Fibroblast of gingiva (primary cell): Measurements from ENCODE around the gene GPR161.

Source experiments
- DNase-seq: peaks from one replicate; pipeline ENCODE4 v3.0.0-alpha.2; 2011; ENCODE audit warnings: low read depth

The GPR161 gene

DNA sequence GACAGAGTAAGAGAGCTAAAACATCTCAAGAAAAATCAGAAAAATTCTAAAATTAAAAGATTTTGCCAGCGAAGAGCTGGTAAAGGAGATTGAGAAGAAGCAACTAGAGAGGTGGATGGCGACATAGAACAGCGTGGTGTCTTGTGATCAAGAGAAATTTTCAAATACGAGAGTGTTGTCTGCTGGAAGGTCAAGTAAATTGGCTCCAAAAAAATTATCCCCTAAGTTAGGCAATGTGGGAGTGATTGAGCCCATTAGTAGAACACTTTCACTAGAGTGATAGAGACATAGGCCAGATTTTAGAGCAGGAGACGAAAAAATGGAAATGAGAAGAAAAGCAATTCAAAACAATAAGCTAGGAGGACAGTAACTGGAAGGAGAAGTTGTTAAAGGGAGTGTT, 105.5 kb downstream of the GPR161 start:
- no peak for DNase-seq
